ENCODE measurements around the gene ZNF764.

GRCh38 chr16:30557957-30558788 lies at the start of gene ZNF764:
- TF ChIP-seq CTCF (IDR thresholded peaks at IDR 0.05) (peak in 1 of 6 experiments; percentile 6), POLR2A (IDR thresholded peaks at IDR 0.05) (peak in 1 of 2 donors; percentile 59)

All from thyroid gland (tissue), 4 donors.